HepG2 (cell line): Measurements from ENCODE around the gene MT1A. TPM values are rescaled to one million over a fixed set of nuclear protein-coding genes. Genes with fewer than 3 reads are reported as not detected.
A peak's percentile ranks its signal among the peaks of the same experiment; 100 is the strongest.

Experiments used
- DR1 ChIP-seq: sonication (generic); formaldehyde crosslinking; IDR thresholded peaks from 2 replicates; pipeline ENCODE4 v1.8.0; 2021; ENCODE audit warnings: mild to moderate bottlenecking, missing genetic modification reagents, inconsistent platforms
- EED ChIP-seq: sonication (generic); formaldehyde crosslinking; IDR thresholded peaks from 2 replicates; pipeline ENCODE4 v1.5.0; 2020; ENCODE audit warnings: mild to moderate bottlenecking, missing genetic modification reagents
- IKZF1 ChIP-seq: fragments of 450-650 bp; IDR thresholded peaks from 2 replicates; pipeline ENCODE4 v1.7.1; 2016
- JARID2 ChIP-seq: sonication (generic); formaldehyde crosslinking; IDR thresholded peaks from 2 replicates; pipeline ENCODE4 v1.8.1; 2023; ENCODE audit warnings: missing genetic modification reagents, inconsistent platforms; ENCODE audit not compliant: insufficient replicate concordance
- KDM3A ChIP-seq: IDR thresholded peaks from 2 replicates; pipeline ENCODE4 v1.6.1; 2018; ENCODE audit warnings: low read depth, missing compliant biosample characterization
- MAFF ChIP-seq: IDR thresholded peaks from 2 replicates; pipeline ENCODE4 v1.6.1; 2011; ENCODE audit warnings: low read depth, low read length, improper control_type of control experiment
- MEF2D ChIP-seq: sonication (generic); formaldehyde crosslinking; IDR thresholded peaks from 2 replicates; pipeline ENCODE4 v1.5.1; 2020; ENCODE audit warnings: mild to moderate bottlenecking, missing genetic modification reagents
- MIER2 ChIP-seq: IDR thresholded peaks from 2 replicates; pipeline ENCODE4 v1.6.1; 2016; ENCODE audit warnings: missing biosample characterization, missing genetic modification reagents
- NR2F1 ChIP-seq, 2 experiments: fragments of 450-650 bp in 1 of 2; formaldehyde crosslinking in 1 of 2; IDR thresholded peaks; 2 replicates each; pipeline versions ENCODE4 v1.5.0 to v1.6.1; 2016 to 2020; ENCODE audit warnings: mild to moderate bottlenecking in 1 of 2, missing compliant biosample characterization in 1 of 2, missing genetic modification reagents in 1 of 2, moderate library complexity in 1 of 2
- REXO4 ChIP-seq: sonication (generic); formaldehyde crosslinking; IDR thresholded peaks from 2 replicates; pipeline ENCODE4 v1.8.0; 2022; ENCODE audit warnings: missing genetic modification reagents, mild to moderate bottlenecking, borderline replicate concordance
- SMYD3 ChIP-seq: sonication (generic); formaldehyde crosslinking; IDR thresholded peaks from 2 replicates; pipeline ENCODE4 v1.8.1; 2023; ENCODE audit warnings: mild to moderate bottlenecking, missing genetic modification reagents
- THYN1 ChIP-seq: sonication (generic); formaldehyde crosslinking; IDR thresholded peaks from 2 replicates; pipeline ENCODE4 v1.8.1; 2023; ENCODE audit warnings: low read depth, mild to moderate bottlenecking, moderate library complexity, missing genetic modification reagents, borderline replicate concordance
- ZNF17 ChIP-seq: sonication (generic); formaldehyde crosslinking; IDR thresholded peaks from 2 replicates; pipeline ENCODE4 v1.5.0; 2020; ENCODE audit warnings: mild to moderate bottlenecking, missing genetic modification reagents
- ZNF264 ChIP-seq: sonication (generic); formaldehyde crosslinking; IDR thresholded peaks from 2 replicates; pipeline ENCODE4 v1.4.0; 2020; ENCODE audit warnings: missing genetic modification reagents
- ZNF367 ChIP-seq: sonication (generic); formaldehyde crosslinking; IDR thresholded peaks from 2 replicates; pipeline ENCODE4 v1.4.0; 2020; ENCODE audit warnings: missing genetic modification reagents, borderline replicate concordance
- ZNF598 ChIP-seq: sonication (generic); formaldehyde crosslinking; IDR thresholded peaks from 2 replicates; pipeline ENCODE4 v1.5.1; 2020; ENCODE audit warnings: mild to moderate bottlenecking, missing genetic modification reagents, borderline replicate concordance
- polyA plus RNA-seq, 8 experiments: library from polyadenylated mRNA; depleted of rRNA in 3 of 8; stranded (reverse) in 7 of 8; unstranded in 1 of 8; fragments of >200 nt; fragmentation: Illumina TruSeq in 4 of 8; extraction: Trizol in 4 of 8; gene quantifications; 2 replicates each; pipeline versions ENCODE4 v1.2.1 to v1.2.3, GENCODE V29; 2011 to 2016; ENCODE audit warnings: low read depth in 4 of 8, missing spikeins in 1 of 8, mixed read lengths in 1 of 8; ENCODE audit not compliant: insufficient read depth in 1 of 8
- total RNA-seq, 5 experiments: library from RNA; depleted of rRNA; stranded (reverse); fragments of >200 nt; fragmentation: Illumina TruSeq; extraction: Trizol; gene quantifications; 2 replicates each; pipeline ENCODE4 v1.2.3, GENCODE V29; 2016; ENCODE audit warnings: low read depth in 1 of 5
- TF ChIP-seq, protein P1 (sequence below): sonication (generic); formaldehyde crosslinking; IDR thresholded peaks from 2 replicates; pipeline ENCODE4 v1.8.1; 2023; ENCODE audit warnings: mild to moderate bottlenecking, missing genetic modification reagents, borderline replicate concordance
- TF ChIP-seq, protein P2 (sequence below): IDR thresholded peaks from 2 replicates; pipeline ENCODE4 v1.6.1; 2016; ENCODE audit warnings: low read depth, missing genetic modification reagents, missing compliant biosample characterization
- TF ChIP-seq, protein P3 (sequence below): sonication (generic); formaldehyde crosslinking; IDR thresholded peaks from 2 replicates; pipeline ENCODE4 v1.9.0; 2022; ENCODE audit warnings: missing genetic modification reagents, mild to moderate bottlenecking, borderline replicate concordance
- TF ChIP-seq, protein P4 (sequence below), 2 experiments: fragments of 450-650 bp in 1 of 2; sonication (generic) in 1 of 2; formaldehyde crosslinking; IDR thresholded peaks; 2 replicates each; pipeline versions ENCODE4 v1.5.0 to v1.8.0; 2020 to 2022; ENCODE audit warnings: mild to moderate bottlenecking in 1 of 2, missing genetic modification reagents in 1 of 2
- TF ChIP-seq, protein P5 (sequence below): sonication (generic); formaldehyde crosslinking; IDR thresholded peaks from 2 replicates; pipeline ENCODE4 v1.8.1; 2023; ENCODE audit warnings: missing genetic modification reagents, mild to moderate bottlenecking, borderline replicate concordance

MT1A gene
- total and polyA plus RNA-seq, 2 of the 13 experiments (the other 11 are each of a cell fraction or from before 2014, with no cell fraction given), result 8.3 to 10.4 TPM

DNA sequence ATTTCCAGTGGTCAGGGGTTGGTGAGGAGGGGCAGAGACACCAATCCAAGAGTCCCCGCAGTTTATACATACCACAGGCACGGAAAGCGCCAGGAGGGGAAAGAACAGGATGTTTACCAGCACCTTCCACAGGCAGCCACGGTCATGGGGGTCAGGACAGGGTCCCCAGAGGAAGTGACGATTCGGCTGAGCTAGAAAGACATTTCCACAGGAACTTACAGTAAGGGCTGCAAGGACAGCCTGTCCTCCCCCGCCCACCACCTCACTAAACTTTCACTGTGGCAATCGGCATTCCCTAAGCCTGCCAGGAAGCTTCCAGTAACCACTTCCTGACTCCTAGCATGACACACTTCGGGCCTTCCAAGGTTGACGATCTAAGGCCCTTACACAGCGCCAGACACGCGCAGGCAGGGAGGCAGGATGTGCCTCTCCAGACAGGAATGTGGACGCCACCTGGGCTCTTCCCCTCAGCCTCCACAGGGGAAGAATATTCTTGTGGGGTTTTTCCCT, 31.3 kb upstream of the MT1A start (continued):
- TF ChIP-seq, protein P1, sequence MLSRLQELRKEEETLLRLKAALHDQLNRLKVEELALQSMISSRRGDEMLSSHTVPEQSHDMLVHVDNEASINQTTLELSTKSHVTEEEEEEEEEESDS (CRISPR knock-in tag), result no peak; the same call in 1 of the 2 replicates
- TF ChIP-seq, protein P2, sequence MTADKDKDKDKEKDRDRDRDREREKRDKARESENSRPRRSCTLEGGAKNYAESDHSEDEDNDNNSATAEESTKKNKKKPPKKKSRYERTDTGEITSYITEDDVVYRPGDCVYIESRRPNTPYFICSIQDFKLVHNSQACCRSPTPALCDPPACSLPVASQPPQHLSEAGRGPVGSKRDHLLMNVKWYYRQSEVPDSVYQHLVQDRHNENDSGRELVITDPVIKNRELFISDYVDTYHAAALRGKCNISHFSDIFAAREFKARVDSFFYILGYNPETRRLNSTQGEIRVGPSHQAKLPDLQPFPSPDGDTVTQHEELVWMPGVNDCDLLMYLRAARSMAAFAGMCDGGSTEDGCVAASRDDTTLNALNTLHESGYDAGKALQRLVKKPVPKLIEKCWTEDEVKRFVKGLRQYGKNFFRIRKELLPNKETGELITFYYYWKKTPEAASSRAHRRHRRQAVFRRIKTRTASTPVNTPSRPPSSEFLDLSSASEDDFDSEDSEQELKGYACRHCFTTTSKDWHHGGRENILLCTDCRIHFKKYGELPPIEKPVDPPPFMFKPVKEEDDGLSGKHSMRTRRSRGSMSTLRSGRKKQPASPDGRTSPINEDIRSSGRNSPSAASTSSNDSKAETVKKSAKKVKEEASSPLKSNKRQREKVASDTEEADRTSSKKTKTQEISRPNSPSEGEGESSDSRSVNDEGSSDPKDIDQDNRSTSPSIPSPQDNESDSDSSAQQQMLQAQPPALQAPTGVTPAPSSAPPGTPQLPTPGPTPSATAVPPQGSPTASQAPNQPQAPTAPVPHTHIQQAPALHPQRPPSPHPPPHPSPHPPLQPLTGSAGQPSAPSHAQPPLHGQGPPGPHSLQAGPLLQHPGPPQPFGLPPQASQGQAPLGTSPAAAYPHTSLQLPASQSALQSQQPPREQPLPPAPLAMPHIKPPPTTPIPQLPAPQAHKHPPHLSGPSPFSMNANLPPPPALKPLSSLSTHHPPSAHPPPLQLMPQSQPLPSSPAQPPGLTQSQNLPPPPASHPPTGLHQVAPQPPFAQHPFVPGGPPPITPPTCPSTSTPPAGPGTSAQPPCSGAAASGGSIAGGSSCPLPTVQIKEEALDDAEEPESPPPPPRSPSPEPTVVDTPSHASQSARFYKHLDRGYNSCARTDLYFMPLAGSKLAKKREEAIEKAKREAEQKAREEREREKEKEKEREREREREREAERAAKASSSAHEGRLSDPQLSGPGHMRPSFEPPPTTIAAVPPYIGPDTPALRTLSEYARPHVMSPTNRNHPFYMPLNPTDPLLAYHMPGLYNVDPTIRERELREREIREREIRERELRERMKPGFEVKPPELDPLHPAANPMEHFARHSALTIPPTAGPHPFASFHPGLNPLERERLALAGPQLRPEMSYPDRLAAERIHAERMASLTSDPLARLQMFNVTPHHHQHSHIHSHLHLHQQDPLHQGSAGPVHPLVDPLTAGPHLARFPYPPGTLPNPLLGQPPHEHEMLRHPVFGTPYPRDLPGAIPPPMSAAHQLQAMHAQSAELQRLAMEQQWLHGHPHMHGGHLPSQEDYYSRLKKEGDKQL (CRISPR knock-in tag), result no peak
- TF ChIP-seq ZNF598 (CRISPR knock-in tag), result peak; percentile 71; the same call in 1 of the 2 replicates
- TF ChIP-seq MEF2D, result peak; percentile 55; the same call in 1 of the 2 replicates
- no peak for TF ChIP-seq JARID2 (CRISPR knock-in tag)
- TF ChIP-seq ZNF264 (CRISPR knock-in tag), result peak; percentile 82
- TF ChIP-seq MAFF, result 0 out of 2 replicates have a peak, but pooled peaks have one; percentile 1
- peak; percentile 86; the same call in 1 of the 2 replicates for TF ChIP-seq REXO4 (CRISPR knock-in tag)
- TF ChIP-seq IKZF1, result no peak
- TF ChIP-seq EED, result no peak
- TF ChIP-seq DR1 (CRISPR knock-in tag), result no peak; the same call in 1 of the 2 replicates
- TF ChIP-seq, protein P3, sequence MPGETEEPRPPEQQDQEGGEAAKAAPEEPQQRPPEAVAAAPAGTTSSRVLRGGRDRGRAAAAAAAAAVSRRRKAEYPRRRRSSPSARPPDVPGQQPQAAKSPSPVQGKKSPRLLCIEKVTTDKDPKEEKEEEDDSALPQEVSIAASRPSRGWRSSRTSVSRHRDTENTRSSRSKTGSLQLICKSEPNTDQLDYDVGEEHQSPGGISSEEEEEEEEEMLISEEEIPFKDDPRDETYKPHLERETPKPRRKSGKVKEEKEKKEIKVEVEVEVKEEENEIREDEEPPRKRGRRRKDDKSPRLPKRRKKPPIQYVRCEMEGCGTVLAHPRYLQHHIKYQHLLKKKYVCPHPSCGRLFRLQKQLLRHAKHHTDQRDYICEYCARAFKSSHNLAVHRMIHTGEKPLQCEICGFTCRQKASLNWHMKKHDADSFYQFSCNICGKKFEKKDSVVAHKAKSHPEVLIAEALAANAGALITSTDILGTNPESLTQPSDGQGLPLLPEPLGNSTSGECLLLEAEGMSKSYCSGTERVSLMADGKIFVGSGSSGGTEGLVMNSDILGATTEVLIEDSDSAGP (CRISPR knock-in tag), result peak; percentile 62
- TF ChIP-seq, protein P4, sequence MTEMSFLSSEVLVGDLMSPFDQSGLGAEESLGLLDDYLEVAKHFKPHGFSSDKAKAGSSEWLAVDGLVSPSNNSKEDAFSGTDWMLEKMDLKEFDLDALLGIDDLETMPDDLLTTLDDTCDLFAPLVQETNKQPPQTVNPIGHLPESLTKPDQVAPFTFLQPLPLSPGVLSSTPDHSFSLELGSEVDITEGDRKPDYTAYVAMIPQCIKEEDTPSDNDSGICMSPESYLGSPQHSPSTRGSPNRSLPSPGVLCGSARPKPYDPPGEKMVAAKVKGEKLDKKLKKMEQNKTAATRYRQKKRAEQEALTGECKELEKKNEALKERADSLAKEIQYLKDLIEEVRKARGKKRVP (CRISPR knock-in tag; IDR thresholded peaks at IDR 0.05), result peak in 1 of 2 experiments; percentile 24; a peak in 1 of 4 replicates
- TF ChIP-seq, protein P5, sequence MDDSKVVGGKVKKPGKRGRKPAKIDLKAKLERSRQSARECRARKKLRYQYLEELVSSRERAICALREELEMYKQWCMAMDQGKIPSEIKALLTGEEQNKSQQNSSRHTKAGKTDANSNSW, result no peak; the same call in 1 of the 2 replicates
- TF ChIP-seq KDM3A (CRISPR knock-in tag), result no peak
- TF ChIP-seq ZNF17 (CRISPR knock-in tag), result no peak
- TF ChIP-seq MIER2 (CRISPR knock-in tag), result peak; percentile 63
- TF ChIP-seq THYN1 (CRISPR knock-in tag), result peak; percentile 59; the same call in 1 of the 2 replicates
- no peak for TF ChIP-seq ZNF367 (CRISPR knock-in tag)
- peak; percentile 89 for TF ChIP-seq SMYD3
- peak; percentile 12 to 68; a peak in 3 of 4 replicates for TF ChIP-seq NR2F1 (CRISPR knock-in tag; IDR thresholded peaks at IDR 0.05)
